Neural cell (in vitro differentiated cells): ENCODE results near the gene SIRT1. TPM values are rescaled to one million over a fixed set of nuclear protein-coding genes. Genes with fewer than 3 reads are reported as not detected.
"Not testable (repeated sequence)": the region's sequence is repeated elsewhere in the genome, so short reads cannot be mapped to it uniquely, and the experiment has no call there.

Experiments used
- H2AFZ ChIP-seq: fragments of 200-600, 300-800 bp; sonication (generic), shearing (Covaris generic); 2 replicates; pipeline ENCODE4 v1.6.0; 2014; ENCODE audit warnings: low read depth, mild to moderate bottlenecking, antibody characterized with exemption, low read length, moderate library complexity
- H3F3A ChIP-seq: fragments of 200-600 bp; shearing (Covaris generic); 2 replicates; pipeline ENCODE4 v1.6.1; 2016; ENCODE audit warnings: mild to moderate bottlenecking, moderate library complexity, mixed read lengths, antibody characterized with exemption, low read length; ENCODE audit not compliant: insufficient read depth, poor library complexity, severe bottlenecking
- H3K27ac ChIP-seq: fragments of 200-600, 300-800 bp; sonication (generic), shearing (Covaris generic); 2 replicates; pipeline ENCODE4 v1.5.1; 2014; ENCODE audit warnings: mild to moderate bottlenecking, low read length, moderate library complexity
- H3K27me3 ChIP-seq: fragments of 300-800, 200-600 bp; sonication (generic), shearing (Covaris generic); 2 replicates; pipeline ENCODE4 v1.6.0; 2014; ENCODE audit warnings: mild to moderate bottlenecking, low read depth, low read length, moderate library complexity; ENCODE audit not compliant: insufficient read depth
- H3K36me3 ChIP-seq: fragments of 300-800, 200-600 bp; sonication (generic), shearing (Covaris generic); 2 replicates; pipeline ENCODE4 v1.5.1; 2014; ENCODE audit warnings: mild to moderate bottlenecking, antibody characterized with exemption, low read length, moderate library complexity; ENCODE audit not compliant: insufficient read depth
- H3K4me2 ChIP-seq: fragments of 300-800, 200-600 bp; sonication (generic), shearing (Covaris generic); 2 replicates; pipeline ENCODE4 v1.6.0; 2014; ENCODE audit warnings: mild to moderate bottlenecking, low read length
- H3K4me3 ChIP-seq: fragments of 300-800, 200-600 bp; sonication (generic), shearing (Covaris generic); 2 replicates; pipeline ENCODE4 v1.5.1; 2014; ENCODE audit warnings: mild to moderate bottlenecking, low read length, moderate library complexity
- H3K79me2 ChIP-seq: fragments of 200-600 bp; shearing (Covaris generic); replicated peaks from 2 replicates; pipeline ENCODE4 v1.6.0; 2014; ENCODE audit warnings: mild to moderate bottlenecking, low read length, moderate library complexity; ENCODE audit not compliant: insufficient read depth
- H3K9ac ChIP-seq: fragments of 300-800, 200-600 bp; sonication (generic), shearing (Covaris generic); 2 replicates; pipeline ENCODE4 v1.6.1; 2016; ENCODE audit warnings: mild to moderate bottlenecking, low read length, mixed read lengths
- H3K9me2 ChIP-seq: fragments of 200-600 bp; shearing (Covaris generic); 2 replicates; pipeline ENCODE4 v1.6.1; 2016; ENCODE audit warnings: mild to moderate bottlenecking, low read length, mixed read lengths; ENCODE audit not compliant: insufficient read depth
- H3K9me3 ChIP-seq: fragments of 200-600, 300-800 bp; sonication (generic), shearing (Covaris generic); 2 replicates; pipeline ENCODE4 v1.6.1; 2016; ENCODE audit warnings: mild to moderate bottlenecking, mixed run types, low read length, moderate library complexity, mixed read lengths
- H4K20me1 ChIP-seq: fragments of 200-600 bp; shearing (Covaris generic); 2 replicates; pipeline ENCODE4 v1.6.1; 2016; ENCODE audit warnings: mild to moderate bottlenecking, mixed run types; ENCODE audit not compliant: insufficient read depth
- CTCF ChIP-seq: fragments of 450-650 bp; IDR thresholded peaks from 2 replicates; pipeline ENCODE4 v1.5.1; 2014; ENCODE audit warnings: antibody characterized with exemption, mild to moderate bottlenecking, moderate library complexity; ENCODE audit not compliant: poor library complexity, severe bottlenecking
- EP300 ChIP-seq: fragments of 450-650 bp; conservative IDR thresholded peaks from 2 replicates; pipeline ENCODE4 v1.6.1; 2014; ENCODE audit warnings: antibody characterized with exemption, mild to moderate bottlenecking, moderate library complexity; ENCODE audit not compliant: poor library complexity, severe bottlenecking
- EZH2 ChIP-seq: fragments of 200-600, 300-800 bp; shearing (Covaris generic), sonication (generic); IDR thresholded peaks from 2 replicates; pipeline ENCODE4 v1.6.1; 2014; ENCODE audit warnings: antibody characterized with exemption, low read length, borderline replicate concordance, mild to moderate bottlenecking; ENCODE audit not compliant: insufficient read depth, poor library complexity, severe bottlenecking
- MXI1 ChIP-seq: fragments of 450-650 bp; conservative IDR thresholded peaks from 2 replicates; pipeline ENCODE4 v1.6.1; 2014; ENCODE audit warnings: antibody characterized with exemption, mild to moderate bottlenecking; ENCODE audit not compliant: poor library complexity, severe bottlenecking
- POLR2AphosphoS5 ChIP-seq: IDR thresholded peaks from 2 replicates; pipeline ENCODE4 v1.6.1; 2012
- RAD21 ChIP-seq: fragments of 450-650 bp; conservative IDR thresholded peaks from 2 replicates; pipeline ENCODE4 v1.6.1; 2014; ENCODE audit warnings: antibody characterized with exemption, mild to moderate bottlenecking, moderate library complexity
- REST ChIP-seq: IDR thresholded peaks from 2 replicates; pipeline ENCODE4 v1.6.1; 2012; ENCODE audit warnings: borderline replicate concordance
- SMC3 ChIP-seq: fragments of 450-650 bp; conservative IDR thresholded peaks from 2 replicates; pipeline ENCODE4 v1.6.1; 2014; ENCODE audit warnings: antibody characterized with exemption, mild to moderate bottlenecking, moderate library complexity; ENCODE audit not compliant: poor library complexity
- TAF1 ChIP-seq: IDR thresholded peaks from 2 replicates; pipeline ENCODE4 v1.6.1; 2012; ENCODE audit warnings: low read depth
- polyA minus RNA-seq: library from RNA; depleted of rRNA, polyadenylated mRNA; stranded (reverse); fragments of >200 nt; gene quantifications from 2 replicates; pipeline ENCODE4 v1.2.3, GENCODE V29; 2014
- polyA plus RNA-seq: library from polyadenylated mRNA; depleted of rRNA; stranded (reverse); fragments of >200 nt; gene quantifications from 2 replicates; pipeline ENCODE4 v1.2.3, GENCODE V29; 2014

SIRT1 gene
- 30.5 and 38.6 TPM in 2 replicates for polyA plus RNA-seq
- 42.1 and 44.8 TPM in 2 replicates for polyA minus RNA-seq

GRCh38 chr10:67884313-67884841 lies at the start of gene SIRT1:
SIRT1 (plus strand) TSS chr10:67884656; CDS start chr10:67884722, 66 bp downstream.
- H3K4me3 ChIP-seq, result peak within 1 kb of the TSS; percentile 82
- peak within 1 kb of the TSS; percentile 61 for H2AFZ ChIP-seq
- H3K79me2 ChIP-seq, result peaks cover 31% of the 10 kb centered on the region
- H3K9me3 ChIP-seq, result no peaks in the 10 kb centered on the region
- H3K9ac ChIP-seq, result peak within 1 kb of the TSS; percentile 84
- peak within 1 kb of the TSS; percentile 77 for H3K27ac ChIP-seq
- peak within 1 kb of the TSS; percentile 77 for H3K4me2 ChIP-seq
- H3K36me3 ChIP-seq, result no peaks in the 10 kb centered on the region
- TF ChIP-seq REST (peak; percentile 53), EZH2 (no peak), RAD21 (no peak), POLR2AphosphoS5 (peak; percentile 92), TAF1 (peak; percentile 79), EP300 (no peak), MXI1 (peak; percentile 86), CTCF (no peak), SMC3 (no peak)
- H3K9me2 ChIP-seq, result no peaks in the 10 kb centered on the region
- H4K20me1 ChIP-seq, result no peaks in the 10 kb centered on the region
- no peaks in the 10 kb centered on the region for H3F3A ChIP-seq
- H3K27me3 ChIP-seq, result no peaks in the 10 kb centered on the region

- H3F3A ChIP-seq, H3K27ac ChIP-seq, H3K27me3 ChIP-seq, H3K9me2 ChIP-seq, H3K9ac ChIP-seq, H4K20me1 ChIP-seq, H2AFZ ChIP-seq, H3K9me3 ChIP-seq, H3K79me2 ChIP-seq, H3K36me3 ChIP-seq: not testable (repeated sequence)
- H3K4me3 ChIP-seq, result peak overlapping the region; percentile 24
- H3K4me2 ChIP-seq, result peak overlapping the region; percentile 17
These were observed 48.7 kb upstream of the SIRT1 start for GRCh38 chr10:67835541-67836394.
